NCI-H2227 treated with DMSO at 0.1 percent for 48 hours (cell line): ENCODE data around the gene GUCA2B.
A peak's percentile ranks its signal among the peaks of the same experiment; 100 is the strongest.

Experiments used
- DNase-seq: peaks from one replicate; lab custom pipeline; 2025; lab: John Stamatoyannopoulos, UW

The GUCA2B gene

DNA sequence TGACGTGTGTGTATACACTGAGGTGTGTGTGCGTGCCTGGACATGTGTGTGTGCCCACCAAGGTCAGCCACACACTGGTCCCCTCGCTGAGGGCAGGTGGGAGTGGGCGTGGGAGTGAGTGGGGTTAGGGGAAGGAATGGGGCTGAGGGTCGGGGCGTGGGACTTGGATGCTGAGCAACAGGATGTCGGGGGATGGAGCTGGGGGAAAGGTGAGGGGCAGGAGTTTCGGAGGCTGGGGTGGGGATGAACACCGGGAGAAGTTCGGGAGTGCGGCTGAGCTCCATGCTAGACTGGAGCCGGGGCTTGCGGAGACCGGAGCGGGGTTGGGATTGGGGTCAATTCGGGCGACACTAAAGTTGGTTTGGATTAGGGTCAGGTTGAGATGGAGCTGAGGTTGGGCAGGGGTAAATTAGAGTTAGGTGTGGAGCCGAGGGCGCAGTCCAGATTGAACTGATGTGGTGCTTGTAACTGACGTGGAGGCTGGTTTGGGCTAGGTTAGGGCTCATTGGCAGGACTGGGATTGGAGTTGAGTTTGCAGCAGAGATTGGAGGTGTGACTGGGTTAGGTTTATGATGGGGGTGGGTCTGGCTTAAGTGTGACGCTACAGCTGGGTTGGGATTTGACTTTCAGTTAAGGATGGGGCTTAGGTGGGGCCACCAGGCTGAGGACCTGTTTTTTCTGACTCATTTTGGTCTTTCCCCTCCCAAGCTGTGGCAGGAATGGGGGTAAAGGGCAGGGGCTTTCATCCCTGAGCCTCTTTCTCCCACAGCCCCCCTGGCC lies 14.6 kb downstream of the GUCA2B start:
- no peak for DNase-seq

GRCh38 chr1:42168391-42168670 lies 15.1 kb downstream of the GUCA2B start:
- DNase-seq: no peak

- DNase-seq: no peak
Measured at GRCh38 chr1:42168763-42169162, 15.6 kb downstream of the GUCA2B start.

DNA sequence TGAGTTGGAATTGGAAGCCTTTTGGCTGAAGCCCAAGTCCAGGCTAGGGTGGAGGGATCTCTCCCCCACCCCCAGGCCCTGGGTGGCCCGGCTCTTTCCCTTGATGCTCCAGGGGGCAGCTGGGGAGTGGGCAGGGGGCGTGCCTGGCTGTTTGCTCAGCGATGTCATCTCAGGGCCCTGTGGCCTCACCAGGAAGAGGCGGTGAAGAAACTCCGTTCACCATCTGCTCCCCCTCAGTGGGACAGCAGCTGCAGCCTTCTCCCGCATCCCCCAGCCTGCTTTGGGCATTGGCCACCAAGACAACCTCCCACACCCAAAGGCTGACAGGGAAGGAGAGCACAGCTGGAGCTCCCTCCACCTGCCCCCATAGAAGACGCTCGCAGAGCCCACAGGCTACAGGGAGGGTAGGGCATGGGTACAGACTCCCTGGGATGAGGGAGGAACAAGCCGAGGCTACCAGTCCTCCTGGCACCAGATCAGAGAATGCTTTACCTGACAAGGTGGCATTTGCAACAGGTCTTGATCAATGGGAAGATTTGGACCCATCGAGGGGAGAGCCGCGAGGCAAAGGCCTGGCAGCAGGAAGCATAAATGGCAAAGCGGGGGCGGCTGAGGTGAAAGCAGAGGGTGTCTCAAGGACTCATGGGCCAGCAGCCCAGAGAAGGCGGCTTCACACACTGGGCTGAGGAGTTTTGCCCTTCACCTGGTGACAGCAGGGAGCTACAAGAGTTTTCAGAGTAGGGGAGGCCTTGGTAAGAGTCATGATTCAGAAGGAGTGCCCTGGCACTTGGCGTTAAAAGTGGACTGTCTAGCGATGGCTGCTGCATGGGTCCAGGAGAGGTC lies 17.8 kb downstream of the GUCA2B start:
- DNase-seq: no peak

DNA sequence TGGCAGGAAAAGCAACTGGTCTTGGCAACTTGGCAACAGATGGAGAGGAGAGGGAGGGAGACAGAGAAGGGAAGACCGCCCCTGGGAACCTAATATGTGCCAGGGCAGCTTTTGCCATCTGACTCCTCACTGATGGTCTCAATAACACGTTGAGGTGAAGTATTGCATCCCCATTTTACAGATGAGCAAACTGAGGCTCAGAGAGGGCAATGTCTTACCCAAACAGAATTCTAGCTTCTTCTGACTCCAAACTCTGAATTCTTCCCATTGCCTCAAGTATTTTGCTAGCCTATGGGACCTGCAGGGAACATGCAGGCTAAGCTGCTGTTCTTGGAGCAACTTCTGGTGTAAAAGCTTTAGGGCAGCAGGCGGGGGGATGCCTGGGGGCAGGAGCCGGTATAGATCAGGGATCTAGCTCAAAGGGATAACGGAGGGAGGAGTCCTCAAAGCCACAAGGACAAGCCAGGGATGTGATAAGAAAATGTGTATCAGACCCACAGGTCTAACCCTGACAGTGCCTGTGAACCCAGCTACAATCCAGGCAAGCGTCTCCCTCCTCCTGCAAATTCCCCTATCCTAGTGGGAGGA lies 18.6 kb downstream of the GUCA2B start:
- no peak for DNase-seq

- DNase-seq: no peak
Measured at GRCh38 chr1:42172381-42173133, 19.3 kb downstream of the GUCA2B start.

- DNase-seq: peak; percentile 64
Measured at GRCh38 chr1:42173155-42173933, 20.1 kb downstream of the GUCA2B start.

GRCh38 chr1:42173961-42174735 lies 20.9 kb downstream of the GUCA2B start:
- no peak for DNase-seq

GRCh38 chr1:42175314-42176054 lies 22.3 kb downstream of the GUCA2B start:
- no peak for DNase-seq

GRCh38 chr1:42176902-42177519 lies 23.8 kb downstream of the GUCA2B start:
- peak; percentile 29 for DNase-seq

DNA sequence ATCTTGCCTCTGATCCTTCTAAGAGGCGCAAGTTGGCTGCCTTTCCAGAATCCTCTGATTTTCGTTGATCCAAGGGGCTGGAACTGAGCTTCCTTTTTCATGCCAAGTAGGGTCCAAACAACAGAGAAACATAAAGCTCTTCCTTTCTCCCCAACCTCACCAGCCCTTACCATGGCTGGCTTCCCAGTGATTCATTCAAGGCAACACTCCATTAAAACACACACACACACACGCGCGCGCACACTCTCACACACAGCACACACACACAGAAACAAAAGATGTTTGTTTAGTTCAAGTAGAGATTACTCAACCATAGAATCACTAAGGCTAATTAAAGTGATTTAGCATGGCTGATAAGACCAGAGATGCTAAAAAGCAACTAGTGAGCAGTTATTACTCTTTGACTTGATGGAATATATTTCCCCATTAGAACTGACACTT lies 24.4 kb downstream of the GUCA2B start:
- no peak for DNase-seq

GRCh38 chr1:42178249-42178648 lies 25.0 kb downstream of the GUCA2B start:
- no peak for DNase-seq

GRCh38 chr1:42179275-42179674 lies 26.1 kb downstream of the GUCA2B start:
- no peak for DNase-seq

GRCh38 chr1:42179900-42180329 lies 26.7 kb downstream of the GUCA2B start:
- no peak for DNase-seq

- DNase-seq: no peak
Measured at GRCh38 chr1:42181687-42182086, 28.5 kb downstream of the GUCA2B start.

GRCh38 chr1:42183210-42183956 lies 30.2 kb downstream of the GUCA2B start:
- DNase-seq: no peak

- DNase-seq: no peak
Measured at GRCh38 chr1:42183957-42184268, 30.7 kb downstream of the GUCA2B start.

GRCh38 chr1:42184616-42185015 lies 31.4 kb downstream of the GUCA2B start:
- no peak for DNase-seq

DNA sequence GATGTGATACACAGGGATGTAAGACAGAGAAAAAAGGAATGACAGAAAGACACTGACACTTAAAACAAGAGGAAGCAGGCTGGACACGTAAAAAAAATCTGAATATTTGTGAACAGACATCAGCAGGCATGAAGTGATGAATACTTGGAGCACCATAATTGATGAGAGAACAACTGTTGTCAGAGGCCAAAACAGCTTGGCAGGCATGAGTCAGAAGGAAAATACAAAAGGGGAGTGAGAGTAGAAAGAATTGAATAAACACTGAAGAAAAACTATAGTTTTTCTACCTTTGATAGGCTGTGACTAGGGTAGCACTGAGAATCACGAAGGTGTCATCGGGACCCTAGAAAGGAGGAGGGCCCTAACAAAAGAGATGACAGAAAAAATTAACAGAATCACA lies 32.9 kb downstream of the GUCA2B start:
- DNase-seq: no peak
